Esophagus squamous epithelium (tissue), 4 donors: ENCODE data around the gene PON2.

Experiments used
- POLR2A ChIP-seq, 4 donors: fragments of 450-650 bp; IDR thresholded peaks; one replicate each; pipeline ENCODE4 v1.6.1; 2017; ENCODE audit warnings: antibody characterized with exemption in 4 of 4, mild to moderate bottlenecking in 4 of 4, moderate library complexity in 3 of 4
- TF ChIP-seq, protein P1 (sequence below), 6 experiments: fragments of 450-650 bp in 4 of 6; fragments of 200-600 bp in 2 of 6; sonication (generic) in 2 of 6; IDR thresholded peaks; one replicate each; pipeline ENCODE4 v1.5.1; 2016 to 2019; ENCODE audit warnings: antibody characterized with exemption in 6 of 6, mild to moderate bottlenecking in 4 of 6, moderate library complexity in 4 of 6

- no peak for TF ChIP-seq POLR2A (IDR thresholded peaks at IDR 0.05)
- TF ChIP-seq, protein P1, sequence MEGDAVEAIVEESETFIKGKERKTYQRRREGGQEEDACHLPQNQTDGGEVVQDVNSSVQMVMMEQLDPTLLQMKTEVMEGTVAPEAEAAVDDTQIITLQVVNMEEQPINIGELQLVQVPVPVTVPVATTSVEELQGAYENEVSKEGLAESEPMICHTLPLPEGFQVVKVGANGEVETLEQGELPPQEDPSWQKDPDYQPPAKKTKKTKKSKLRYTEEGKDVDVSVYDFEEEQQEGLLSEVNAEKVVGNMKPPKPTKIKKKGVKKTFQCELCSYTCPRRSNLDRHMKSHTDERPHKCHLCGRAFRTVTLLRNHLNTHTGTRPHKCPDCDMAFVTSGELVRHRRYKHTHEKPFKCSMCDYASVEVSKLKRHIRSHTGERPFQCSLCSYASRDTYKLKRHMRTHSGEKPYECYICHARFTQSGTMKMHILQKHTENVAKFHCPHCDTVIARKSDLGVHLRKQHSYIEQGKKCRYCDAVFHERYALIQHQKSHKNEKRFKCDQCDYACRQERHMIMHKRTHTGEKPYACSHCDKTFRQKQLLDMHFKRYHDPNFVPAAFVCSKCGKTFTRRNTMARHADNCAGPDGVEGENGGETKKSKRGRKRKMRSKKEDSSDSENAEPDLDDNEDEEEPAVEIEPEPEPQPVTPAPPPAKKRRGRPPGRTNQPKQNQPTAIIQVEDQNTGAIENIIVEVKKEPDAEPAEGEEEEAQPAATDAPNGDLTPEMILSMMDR (IDR thresholded peaks at IDR 0.05): no peak
These were observed 45.3 kb downstream of the PON2 start for GRCh38 chr7:95389516-95389915.
